Measurements from ENCODE around the gene MACF1. TPM values are rescaled to one million over a fixed set of nuclear protein-coding genes. Genes with fewer than 3 reads are reported as not detected.
A peak's percentile ranks its signal among the peaks of the same experiment; 100 is the strongest.

The MACF1 gene
- total RNA-seq, 4 donors from 2014 or later: 421 to 942 (median 545) TPM

GRCh38 chr1:39394059-39394458, 189.6 kb downstream of the MACF1 start:
- peaks cover 58% of the 10 kb centered on the region for H3K4me1 ChIP-seq
- TF ChIP-seq POLR2AphosphoS5 (IDR thresholded peaks at IDR 0.05) (no peak), CTCF (IDR thresholded peaks at IDR 0.05) (no peak), POLR2A (IDR thresholded peaks at IDR 0.05) (no peak), EP300 (IDR thresholded peaks at IDR 0.05) (no peak)

GRCh38 chr1:39394598-39394997, 190.1 kb downstream of the MACF1 start:
- 52% methylated on average over 3 of the region's 3 CpGs for WGBS
- Histone ChIP-seq H3K36me3 (peaks cover 10% of the 10 kb centered on the region), H3K4me1 (peaks cover 61% of the 10 kb centered on the region), H3K9me3 (no peaks in the 10 kb centered on the region), H3K4me3 (no peak overlapping the region), H3K27me3 (no peaks in the 10 kb centered on the region), H3K27ac (peak overlapping the region; percentile 9)
- TF ChIP-seq POLR2A (IDR thresholded peaks at IDR 0.05): no peak
- TF ChIP-seq POLR2AphosphoS5 (IDR thresholded peaks at IDR 0.05): no peak
- no peak for TF ChIP-seq CTCF (IDR thresholded peaks at IDR 0.05)
- no peak for TF ChIP-seq EP300 (IDR thresholded peaks at IDR 0.05)
- no peak for DNase-seq (ENCODE audit: low spot score in 2 of 2)

More at GRCh38 chr1:39394059-39394458, 189.6 kb downstream of the MACF1 start:
- Histone ChIP-seq H3K4me3 (no peak overlapping the region), H3K36me3 (peaks cover 15% of the 10 kb centered on the region), H3K27me3 (no peaks in the 10 kb centered on the region), H3K27ac (no peak overlapping the region), H3K9me3 (no peaks in the 10 kb centered on the region)
- WGBS: 66% methylated on average over 6 of the region's 6 CpGs
- no peak for DNase-seq (ENCODE audit: low spot score in 2 of 2)

GRCh38 chr1:39395357-39395831, 190.9 kb downstream of the MACF1 start:
- Histone ChIP-seq H3K36me3 (peaks cover 2% of the 10 kb centered on the region), H3K4me3 (no peak overlapping the region), H3K27ac (peak overlapping the region; percentile 9), H3K27me3 (no peaks in the 10 kb centered on the region), H3K9me3 (no peaks in the 10 kb centered on the region), H3K4me1 (peaks cover 62% of the 10 kb centered on the region)
- no peak for DNase-seq (ENCODE audit: low spot score in 2 of 2)
- WGBS: 33% methylated on average over 1 of the region's 1 CpG
- TF ChIP-seq EP300 (IDR thresholded peaks at IDR 0.05): no peak
- no peak for TF ChIP-seq POLR2AphosphoS5 (IDR thresholded peaks at IDR 0.05)
- TF ChIP-seq POLR2A (IDR thresholded peaks at IDR 0.05): no peak
- TF ChIP-seq CTCF (IDR thresholded peaks at IDR 0.05): no peak

- no peaks in the 10 kb centered on the region for H3K9me3 ChIP-seq
- no peak for DNase-seq (ENCODE audit: low spot score in 2 of 2)
- H3K4me3 ChIP-seq: no peak overlapping the region
- no peak for TF ChIP-seq POLR2AphosphoS5 (IDR thresholded peaks at IDR 0.05)
- TF ChIP-seq CTCF (IDR thresholded peaks at IDR 0.05): no peak
- no peak for TF ChIP-seq EP300 (IDR thresholded peaks at IDR 0.05)
- no peak for TF ChIP-seq POLR2A (IDR thresholded peaks at IDR 0.05)
- WGBS: 90% methylated on average over 5 of the region's 5 CpGs
- no peak overlapping the region for H3K27ac ChIP-seq
- H3K36me3 ChIP-seq: no peaks in the 10 kb centered on the region
- H3K27me3 ChIP-seq: no peaks in the 10 kb centered on the region
- peaks cover 57% of the 10 kb centered on the region for H3K4me1 ChIP-seq
Observed at GRCh38 chr1:39396671-39397070, 192.2 kb downstream of the MACF1 start.

GRCh38 chr1:39397487-39397886, 193.0 kb downstream of the MACF1 start:
- H3K9me3 ChIP-seq: no peaks in the 10 kb centered on the region
- WGBS: 96% methylated on average over 5 of the region's 5 CpGs

More at GRCh38 chr1:39397487-39397886, 193.0 kb downstream of the MACF1 start:
- H3K27me3 ChIP-seq: no peaks in the 10 kb centered on the region
- H3K36me3 ChIP-seq: no peaks in the 10 kb centered on the region
- no peak overlapping the region for H3K27ac ChIP-seq
- peaks cover 49% of the 10 kb centered on the region for H3K4me1 ChIP-seq
- DNase-seq (ENCODE audit: low spot score in 2 of 2): no peak
- H3K4me3 ChIP-seq: no peak overlapping the region
- TF ChIP-seq CTCF (IDR thresholded peaks at IDR 0.05): no peak
- TF ChIP-seq POLR2A (IDR thresholded peaks at IDR 0.05): no peak
- no peak for TF ChIP-seq EP300 (IDR thresholded peaks at IDR 0.05)
- TF ChIP-seq POLR2AphosphoS5 (IDR thresholded peaks at IDR 0.05): no peak
